Mucosa of descending colon (tissue), 3 donors: Measurements from ENCODE around the gene CMBL. TPM values are rescaled to one million over a fixed set of nuclear protein-coding genes. Genes with fewer than 3 reads are reported as not detected.

Experiments used
- ATAC-seq: fragments of 200-7000 bp; cut with Tn5 transposase; one replicate; pipeline ENCODE4 v1.9.1; 2020; ENCODE audit warnings: mild to moderate bottlenecking, moderate library complexity
- DNase-seq, 3 donors: peaks; one replicate each; pipeline ENCODE4 v3.0.0-alpha.2; 2020
- H3K36me3 ChIP-seq: fragments of 200-600 bp; one replicate; pipeline ENCODE4 v1.8.0; 2021; ENCODE audit warnings: low read depth, mild to moderate bottlenecking
- H3K4me1 ChIP-seq: fragments of 200-600 bp; one replicate; pipeline ENCODE4 v1.8.0; 2021; ENCODE audit warnings: low read depth, mild to moderate bottlenecking
- H3K4me3 ChIP-seq: fragments of 200-600 bp; one replicate; pipeline ENCODE4 v1.8.0; 2021; ENCODE audit warnings: mild to moderate bottlenecking
- H3K9me3 ChIP-seq: fragments of 200-600 bp; one replicate; pipeline ENCODE4 v1.8.0; 2021; ENCODE audit warnings: mild to moderate bottlenecking
- CTCF ChIP-seq: fragments of 200-600 bp; IDR thresholded peaks from one replicate; pipeline ENCODE4 v1.8.0; 2022; ENCODE audit warnings: antibody characterized with exemption, mild to moderate bottlenecking
- intact Hi-C, 2 donors: fragments of 100-400 bp; cut with DNase I in 1 of 2; cut with micrococcal nuclease in 1 of 2; formaldehyde crosslinking; loops; one replicate each; pipeline versions ENCODE4 v1.11.0 to v1.11.1; 2022; cut with DNase I, micrococcal nuclease
- total RNA-seq, 3 donors: library from RNA; stranded (reverse); fragmentation: NEBNext Ultra II Directional in 2 of 3; extraction: Animal tissue kit (Norgen Biotek cat#: 25700) in 2 of 3; gene quantifications; one replicate each; pipeline versions ENCODE4 v1.2.1 to v1.2.4, GENCODE V29; 2021 to 2023
- donor health status: DM: no; HTN: no; CAD: no; lungs with moderate emphysema.
- donor health status: DM: no; HTN: no; CAD: no.
- donor health status: DM: no; HTN: yes; CAD: no.

CMBL gene
- total RNA-seq, 3 donors from 2014 or later = 81.4 to 210 (median 97.9) TPM

GRCh38 chr5:10323588-10324488 is 16.1 kb upstream of the CMBL start:
- Histone ChIP-seq H3K36me3 (no peaks in the 10 kb centered on the region), H3K9me3 (no peaks in the 10 kb centered on the region), H3K4me3 (no peak overlapping the region), H3K4me1 (no peaks in the 10 kb centered on the region)
- intact Hi-C loops = no loop called here
- TF ChIP-seq CTCF = no peak
- ATAC-seq (no peak), DNase-seq (no peak)

GRCh38 chr5:10321882-10322281 is 14.2 kb upstream of the CMBL start:
- DNase-seq (no peak), ATAC-seq (no peak)
- H3K4me3 ChIP-seq = no peak overlapping the region
- H3K9me3 ChIP-seq = no peaks in the 10 kb centered on the region
- H3K36me3 ChIP-seq = no peaks in the 10 kb centered on the region
- intact Hi-C loops = no loop called here
- no peaks in the 10 kb centered on the region for H3K4me1 ChIP-seq
- TF ChIP-seq CTCF = no peak

- no peaks in the 10 kb centered on the region for H3K4me1 ChIP-seq
- intact Hi-C loops = no loop called here
- H3K36me3 ChIP-seq = no peaks in the 10 kb centered on the region
- DNase-seq = no peak
- ATAC-seq = no peak
- no peak for TF ChIP-seq CTCF
- H3K9me3 ChIP-seq = no peaks in the 10 kb centered on the region
- no peak overlapping the region for H3K4me3 ChIP-seq
These were observed 13.1 kb upstream of the CMBL start for GRCh38 chr5:10320793-10321192.

GRCh38 chr5:10319202-10319851 is 11.6 kb upstream of the CMBL start:
- DNase-seq (no peak), ATAC-seq (no peak)
- no peak for TF ChIP-seq CTCF

GRCh38 chr5:10317825-10318682 is 10.4 kb upstream of the CMBL start:
- Histone ChIP-seq H3K36me3 (no peaks in the 10 kb centered on the region), H3K9me3 (no peaks in the 10 kb centered on the region), H3K4me3 (no peak overlapping the region), H3K4me1 (no peaks in the 10 kb centered on the region)
- no peak for TF ChIP-seq CTCF
- intact Hi-C loops = no loop called here
- ATAC-seq (peak; percentile 90), DNase-seq (no peak)

More at GRCh38 chr5:10319202-10319851, 11.6 kb upstream of the CMBL start:
- Histone ChIP-seq H3K4me1 (no peaks in the 10 kb centered on the region), H3K36me3 (no peaks in the 10 kb centered on the region), H3K9me3 (no peaks in the 10 kb centered on the region), H3K4me3 (no peak overlapping the region)
- intact Hi-C loops = no loop called here
